ENCODE data around the gene MARF1. TPM values are rescaled to one million over a fixed set of nuclear protein-coding genes. Genes with fewer than 3 reads are reported as not detected.
"Not testable (repeated sequence)": the region's sequence is repeated elsewhere in the genome, so short reads cannot be mapped to it uniquely, and the experiment has no call there.

MARF1 gene
- total RNA-seq, 2 experiments from 2014 or later, result 156 to 157 TPM

DNA sequence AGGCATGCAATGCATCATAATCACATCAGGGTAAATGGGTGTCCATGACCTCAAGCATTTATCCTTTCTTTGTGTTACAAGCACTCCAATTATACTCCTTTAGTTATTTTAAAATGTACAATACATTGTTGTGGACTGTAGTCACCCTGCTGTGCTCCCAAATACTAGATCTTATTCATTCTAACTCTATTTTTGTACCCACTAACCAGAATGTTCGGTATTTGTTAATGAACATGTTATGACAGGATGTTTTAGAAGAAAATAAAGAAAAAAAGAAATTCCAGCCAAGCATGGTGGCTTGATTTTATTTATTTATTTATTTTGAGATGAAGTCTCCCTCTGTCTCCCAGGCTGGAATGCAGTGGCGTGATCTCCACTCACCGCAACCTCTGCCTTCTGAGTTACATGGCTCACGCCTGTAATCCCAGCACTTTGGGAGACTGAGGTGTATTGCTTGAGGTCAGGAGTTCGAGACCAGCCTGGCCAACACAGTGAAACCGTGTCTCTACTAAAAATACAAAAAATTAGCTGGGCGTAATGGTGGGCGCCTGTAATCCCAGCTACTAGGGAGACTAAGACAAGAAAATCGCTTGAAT is 5.3 kb upstream of the MARF1 start:
- Mint-ChIP-seq H3K27me3 (no peaks in the 10 kb centered on the region), H3K4me1 (ENCODE audit: low read depth) (peaks cover 37% of the 10 kb centered on the region), H3K36me3 (ENCODE audit: low read depth) (peaks cover 25% of the 10 kb centered on the region), H3K27ac (no peak overlapping the region), H3K9me3 (no peaks in the 10 kb centered on the region), H3K4me3 (peak overlapping the region; percentile 25)
- Histone ChIP-seq H3K27ac (ENCODE audit: low read depth in 1 of 2, low read length in 2 of 2) (no peak overlapping the region), H3K9me3 (ENCODE audit: control insufficient read depth in 1 of 2, insufficient read depth in 1 of 2, low read length in 2 of 2) (no peaks in the 10 kb centered on the region), H3K27me3 (ENCODE audit: control insufficient read depth in 1 of 2, insufficient read depth in 2 of 2, low read length in 2 of 2) (no peaks in the 10 kb centered on the region), H3K4me3 (ENCODE audit: low read length) (no peak overlapping the region), H3K36me3 (ENCODE audit: insufficient read depth, low read length) (peaks cover 12% of the 10 kb centered on the region), H3K4me1 (ENCODE audit: insufficient read depth, low read length) (peaks cover 39% of the 10 kb centered on the region)
- CTCF ChIA-PET, result no interaction called here
- no peak for DNase-seq
- POLR2A ChIA-PET, result no interaction called here
- intact Hi-C loops (cut with DNase I, micrococcal nuclease), result loop anchor here in 1 of 2 experiments (10.0 kb wide), 2 partner anchors 237 to 1013 kb away; partner anchors contain the start of genes BFAR, CEP20 and PARN
- no peak for ATAC-seq (ENCODE audit: poor library complexity)
- TF ChIP-seq CTCF (IDR thresholded peaks at IDR 0.05), result no peak

- H3K27me3 Mint-ChIP-seq, result no peaks in the 10 kb centered on the region
- CTCF ChIA-PET, result interaction anchor here (0.9 kb wide), 1 partner anchor 51 kb away, joined by 3 read pairs; no protein-coding TSS in a partner anchor
- peak overlapping the region; percentile 36 for H3K27ac Mint-ChIP-seq
- no peak for TF ChIP-seq CTCF (IDR thresholded peaks at IDR 0.05)
- intact Hi-C loops (cut with DNase I, micrococcal nuclease), result loop anchor here in 1 of 2 experiments (10.0 kb wide), 2 partner anchors 237 to 1013 kb away; partner anchors contain the start of genes BFAR, CEP20 and PARN
- H3K4me1 Mint-ChIP-seq (ENCODE audit: low read depth), result peaks cover 30% of the 10 kb centered on the region
- H3K4me1 ChIP-seq (ENCODE audit: insufficient read depth, low read length), result peaks cover 31% of the 10 kb centered on the region
- no peak overlapping the region for H3K27ac ChIP-seq (ENCODE audit: low read depth in 1 of 2, low read length in 2 of 2)
- no peaks in the 10 kb centered on the region for H3K9me3 Mint-ChIP-seq
- H3K36me3 Mint-ChIP-seq (ENCODE audit: low read depth), result peaks cover 25% of the 10 kb centered on the region
- POLR2A ChIA-PET, result interaction anchor here (1.1 kb wide), 1 partner anchor 12 kb away, joined by 3 read pairs; no protein-coding TSS in a partner anchor
- DNase-seq (no peak), ATAC-seq (ENCODE audit: poor library complexity) (no peak)
- H3K36me3 ChIP-seq (ENCODE audit: insufficient read depth, low read length), result peaks cover 6% of the 10 kb centered on the region
- H3K4me3 Mint-ChIP-seq, result peak overlapping the region; percentile 76
- H3K4me3 ChIP-seq (ENCODE audit: low read length), result no peak overlapping the region
- H3K27me3 ChIP-seq (ENCODE audit: control insufficient read depth in 1 of 2, insufficient read depth in 2 of 2, low read length in 2 of 2), result no peaks in the 10 kb centered on the region
- H3K9me3 ChIP-seq (ENCODE audit: control insufficient read depth in 1 of 2, insufficient read depth in 1 of 2, low read length in 2 of 2), result no peaks in the 10 kb centered on the region
Measured at GRCh38 chr16:15647294-15648014, 4.5 kb upstream of the MARF1 start.

DNA sequence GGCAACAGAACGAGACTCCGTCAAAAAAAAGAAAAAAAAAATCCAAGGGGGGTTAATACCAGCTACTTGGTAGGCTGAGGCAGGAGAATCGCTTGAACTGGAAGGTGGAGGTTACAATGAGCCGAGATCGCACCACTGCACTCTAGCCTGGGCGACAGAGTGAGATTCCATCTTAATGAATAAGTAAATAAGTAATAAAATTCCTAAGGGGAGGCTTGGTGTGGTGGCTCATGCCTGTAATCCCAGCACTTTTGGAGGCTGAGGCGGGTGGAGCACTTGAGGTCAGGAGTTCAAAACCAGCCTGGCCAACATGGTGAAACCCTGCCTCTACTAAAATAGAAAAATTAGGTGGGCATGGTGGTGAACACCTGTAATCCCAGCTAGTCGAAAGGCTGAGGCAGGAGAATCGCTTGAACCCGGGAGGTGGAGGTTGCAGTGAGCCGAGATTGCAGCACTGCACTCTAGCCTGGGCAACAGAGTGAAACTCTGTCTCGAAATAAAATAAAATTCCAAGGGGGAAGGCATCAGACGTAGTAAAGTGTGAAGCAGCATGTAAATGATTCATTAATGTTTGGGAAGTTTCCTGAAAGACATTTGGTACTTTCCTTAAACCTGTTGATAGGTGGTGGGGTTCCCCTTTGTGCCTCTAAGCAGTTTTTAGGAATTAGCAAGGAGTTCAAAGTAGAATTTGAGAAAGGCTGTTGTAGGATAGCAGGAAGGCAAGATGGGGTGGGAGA is 3.8 kb upstream of the MARF1 start:
- ATAC-seq (ENCODE audit: poor library complexity), result not testable (repeated sequence)
- intact Hi-C loops (cut with DNase I, micrococcal nuclease), result loop anchor here in 1 of 2 experiments (10.0 kb wide), 2 partner anchors 238 to 1012 kb away; partner anchors contain the start of genes BFAR, CEP20 and PARN

DNA sequence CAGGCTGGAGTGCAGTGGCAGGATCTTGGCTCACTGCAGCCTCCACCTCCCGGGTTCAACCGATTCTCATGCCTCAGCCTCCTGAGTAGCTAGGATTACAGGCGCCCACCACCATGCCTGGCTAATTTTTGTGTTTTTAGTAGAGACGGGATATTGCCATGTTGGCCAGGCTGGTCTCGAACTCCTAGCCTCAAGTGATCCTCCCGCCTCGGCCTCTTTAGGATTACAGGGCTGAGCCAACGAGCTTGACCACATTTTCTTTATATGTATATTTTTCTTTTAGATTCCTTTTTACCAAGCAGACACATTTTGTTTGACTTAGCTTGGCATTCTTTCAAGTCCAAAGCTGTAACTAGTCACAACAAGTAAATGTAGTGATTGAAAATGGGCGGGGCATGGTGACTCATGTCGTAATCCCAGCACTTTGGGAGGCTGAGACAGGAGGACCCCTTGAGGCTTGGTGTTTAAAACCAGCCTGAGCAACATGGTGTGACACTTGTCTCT is 2.1 kb upstream of the MARF1 start:
- H3K4me3 ChIP-seq (ENCODE audit: low read length); H3K9me3 ChIP-seq (ENCODE audit: control insufficient read depth in 1 of 2, insufficient read depth in 1 of 2, low read length in 2 of 2); POLR2A ChIA-PET; H3K27me3 Mint-ChIP-seq; H3K9me3 Mint-ChIP-seq; ATAC-seq (ENCODE audit: poor library complexity); H3K27ac ChIP-seq (ENCODE audit: low read depth in 1 of 2, low read length in 2 of 2); H3K27me3 ChIP-seq (ENCODE audit: control insufficient read depth in 1 of 2, insufficient read depth in 2 of 2, low read length in 2 of 2); H3K36me3 ChIP-seq (ENCODE audit: insufficient read depth, low read length); H3K4me3 Mint-ChIP-seq: not testable (repeated sequence)
- Mint-ChIP-seq H3K4me1 (ENCODE audit: low read depth) (peaks cover 41% of the 10 kb centered on the region), H3K27ac (peak overlapping the region; percentile 98), H3K36me3 (ENCODE audit: low read depth) (peaks cover 26% of the 10 kb centered on the region)
- CTCF ChIA-PET, result interaction anchor here (0.7 to 2.2 kb wide), 3 partner anchors 37 to 217 kb away, joined by 3 to 7 read pairs (median 3); no protein-coding TSS in a partner anchor
- DNase-seq, result peak in 5 of 14 experiments; percentile 24 to 50 (median 30)
- H3K4me1 ChIP-seq (ENCODE audit: insufficient read depth, low read length), result peaks cover 29% of the 10 kb centered on the region
- intact Hi-C loops (cut with DNase I, micrococcal nuclease), result loop anchor here in 1 of 2 experiments (5.0 to 10.0 kb wide), 4 partner anchors 53 to 1010 kb away; partner anchors contain the start of genes BFAR, CEP20 and PARN

More for the DNA sequence above, 3.8 kb upstream of the MARF1 start:
- peaks cover 34% of the 10 kb centered on the region for H3K4me1 Mint-ChIP-seq (ENCODE audit: low read depth)
- not testable (repeated sequence) for H3K27me3 Mint-ChIP-seq; DNase-seq; H3K27ac ChIP-seq (ENCODE audit: low read depth in 1 of 2, low read length in 2 of 2); H3K9me3 Mint-ChIP-seq; H3K27me3 ChIP-seq (ENCODE audit: control insufficient read depth in 1 of 2, insufficient read depth in 2 of 2, low read length in 2 of 2); H3K9me3 ChIP-seq (ENCODE audit: control insufficient read depth in 1 of 2, insufficient read depth in 1 of 2, low read length in 2 of 2); H3K4me3 ChIP-seq (ENCODE audit: low read length); H3K36me3 ChIP-seq (ENCODE audit: insufficient read depth, low read length)
- ChIA-PET POLR2A (interaction anchor here (1.1 kb wide), 1 partner anchor 12 kb away, joined by 3 read pairs; no protein-coding TSS in a partner anchor), CTCF (interaction anchor here (0.9 to 2.2 kb wide), 2 partner anchors 35 to 50 kb away, joined by 3 to 7 read pairs; no protein-coding TSS in a partner anchor)
- peak overlapping the region; percentile 76 for H3K4me3 Mint-ChIP-seq
- H3K36me3 Mint-ChIP-seq (ENCODE audit: low read depth), result peaks cover 29% of the 10 kb centered on the region
- peaks cover 28% of the 10 kb centered on the region for H3K4me1 ChIP-seq (ENCODE audit: insufficient read depth, low read length)
- peak overlapping the region; percentile 36 for H3K27ac Mint-ChIP-seq
